Hematopoietic multipotent progenitor cell (in vitro differentiated cells): ENCODE measurements around the gene ELAVL2. TPM values are rescaled to one million over a fixed set of nuclear protein-coding genes. Genes with fewer than 3 reads are reported as not detected.

Experiments used
- DNase-seq, 3 donors: peaks; one replicate each; pipeline ENCODE4 v3.0.0-alpha.2; 2011 to 2015; ENCODE audit warnings: low read depth in 2 of 3, low spot score in 2 of 3
- total RNA-seq: library from RNA; depleted of rRNA; stranded (reverse); fragments of >200 nt; gene quantifications from one replicate; pipeline ENCODE4 v1.2.3, GENCODE V29; 2012

The ELAVL2 gene
- total RNA-seq, 1 donor = not detected

GRCh38 chr9:23774266-23774665, 51.8 kb downstream of the ELAVL2 start:
- DNase-seq = no peak

GRCh38 chr9:23772385-23772783, 53.7 kb downstream of the ELAVL2 start:
- DNase-seq = no peak

GRCh38 chr9:23771746-23772384, 54.2 kb downstream of the ELAVL2 start:
- no peak for DNase-seq

- no peak for DNase-seq
These were observed 56.6 kb downstream of the ELAVL2 start for GRCh38 chr9:23769307-23769935.

- DNase-seq = no peak
These were observed 57.2 kb downstream of the ELAVL2 start for GRCh38 chr9:23768861-23769260.

- no peak for DNase-seq
These were observed 59.4 kb downstream of the ELAVL2 start for GRCh38 chr9:23766613-23767012.

- DNase-seq = no peak
These were observed 60.5 kb downstream of the ELAVL2 start for GRCh38 chr9:23765561-23765960.

GRCh38 chr9:23764219-23764618, 61.8 kb downstream of the ELAVL2 start:
- no peak for DNase-seq

GRCh38 chr9:23754551-23754950, 71.5 kb downstream of the ELAVL2 start:
- DNase-seq = no peak

GRCh38 chr9:23752859-23753258, 73.2 kb downstream of the ELAVL2 start:
- no peak for DNase-seq

GRCh38 chr9:23751633-23752032, 74.4 kb downstream of the ELAVL2 start:
- DNase-seq = no peak

GRCh38 chr9:23750808-23751207, 75.2 kb downstream of the ELAVL2 start:
- no peak for DNase-seq

GRCh38 chr9:23747088-23748075, 78.7 kb downstream of the ELAVL2 start:
- DNase-seq = no peak

GRCh38 chr9:23746317-23746716, 79.7 kb downstream of the ELAVL2 start:
- DNase-seq = no peak

- DNase-seq = no peak
These were observed 83.0 kb downstream of the ELAVL2 start for GRCh38 chr9:23743036-23743435.

- no peak for DNase-seq
These were observed 84.7 kb downstream of the ELAVL2 start for GRCh38 chr9:23741351-23741750.

GRCh38 chr9:23740531-23740930, 85.5 kb downstream of the ELAVL2 start:
- DNase-seq = no peak

GRCh38 chr9:23739753-23740152, 86.3 kb downstream of the ELAVL2 start:
- no peak for DNase-seq

GRCh38 chr9:23736293-23736692, 89.7 kb downstream of the ELAVL2 start:
- no peak for DNase-seq

GRCh38 chr9:23733495-23734078, 92.5 kb downstream of the ELAVL2 start:
- DNase-seq = no peak

- no peak for DNase-seq
These were observed 94.7 kb downstream of the ELAVL2 start for GRCh38 chr9:23731353-23731752.
